NT2/D1 (cell line): ENCODE data around the gene PSMC4.

Experiments
- SUZ12 ChIP-seq: IDR thresholded peaks from 2 replicates; pipeline ENCODE4 v1.6.1; 2011; ENCODE audit not compliant: insufficient read length, insufficient read depth; ENCODE audit errors: extremely low read depth
- YY1 ChIP-seq: IDR thresholded peaks from 2 replicates; pipeline ENCODE4 v1.6.1; 2011; ENCODE audit not compliant: insufficient read length, insufficient read depth
- ZNF274 ChIP-seq: IDR thresholded peaks from 2 replicates; pipeline ENCODE4 v1.6.1; 2011; ENCODE audit warnings: mild to moderate bottlenecking, low read depth, low read length

GRCh38 chr19:39993605-39994004, 22.6 kb downstream of the PSMC4 start:
- TF ChIP-seq YY1 (no peak), ZNF274 (no peak), SUZ12 (no peak)
